GM18520 (cell line): Measurements from ENCODE around the gene AK5.

Experiments used
- ATAC-seq: cut with Tn5 transposase; IDR thresholded peaks from one replicate; pipeline ENCODE4 v1.9.1; 2021; ENCODE audit not compliant: unreplicated experiment

AK5 gene

GRCh38 chr1:77281491-77282186 is at the start of gene AK5:
AK5 (plus strand) TSS chr1:77282019; CDS start chr1:77282314, 295 bp downstream.
- no peak for ATAC-seq

GRCh38 chr1:77232829-77233228 is 49.0 kb upstream of the AK5 start:
- ATAC-seq = no peak

GRCh38 chr1:77234096-77234495 is 47.7 kb upstream of the AK5 start:
- ATAC-seq = no peak

GRCh38 chr1:77234943-77235342 is 46.9 kb upstream of the AK5 start:
- ATAC-seq = no peak

- no peak for ATAC-seq
Observed at GRCh38 chr1:77238462-77238861, 43.4 kb upstream of the AK5 start.

GRCh38 chr1:77239311-77239710 is 42.5 kb upstream of the AK5 start:
- ATAC-seq = no peak

- no peak for ATAC-seq
Observed at GRCh38 chr1:77245830-77246229, 36.0 kb upstream of the AK5 start.

GRCh38 chr1:77250126-77250525 is 31.7 kb upstream of the AK5 start:
- ATAC-seq = no peak

- ATAC-seq = no peak
Observed at GRCh38 chr1:77253211-77253610, 28.6 kb upstream of the AK5 start.

- no peak for ATAC-seq
Observed at GRCh38 chr1:77263708-77264107, 18.1 kb upstream of the AK5 start.

- no peak for ATAC-seq
Observed at GRCh38 chr1:77265180-77265579, 16.6 kb upstream of the AK5 start.

GRCh38 chr1:77267035-77267434 is 14.8 kb upstream of the AK5 start:
- no peak for ATAC-seq

GRCh38 chr1:77271852-77272580 is 9.8 kb upstream of the AK5 start:
- no peak for ATAC-seq

- no peak for ATAC-seq
Observed at GRCh38 chr1:77273891-77274290, 7.9 kb upstream of the AK5 start.

- ATAC-seq = no peak
Observed at GRCh38 chr1:77275194-77275593, 6.6 kb upstream of the AK5 start.

- no peak for ATAC-seq
Observed at GRCh38 chr1:77276941-77277340, 4.9 kb upstream of the AK5 start.

GRCh38 chr1:77279929-77280328 is 1.9 kb upstream of the AK5 start:
- no peak for ATAC-seq

- ATAC-seq = no peak
Observed at GRCh38 chr1:77280962-77281361, 857 bp upstream of the AK5 start.

- ATAC-seq = no peak
Observed at GRCh38 chr1:77282187-77282865, 507 bp downstream of the AK5 start.

GRCh38 chr1:77282866-77283539 is 1.2 kb downstream of the AK5 start:
- no peak for ATAC-seq

- ATAC-seq = no peak
Observed at GRCh38 chr1:77283701-77284425, 2.0 kb downstream of the AK5 start.
